NB4 (cell line): ENCODE results near the gene DMRTB1.

Source experiments
- MYC ChIP-seq: IDR thresholded peaks from 2 replicates; pipeline ENCODE4 v1.6.1; 2011; ENCODE audit warnings: low read depth, low read length
- POLR2A ChIP-seq: IDR thresholded peaks from 2 replicates; pipeline ENCODE4 v1.6.1; 2011; ENCODE audit warnings: mild to moderate bottlenecking; ENCODE audit not compliant: insufficient read length; ENCODE audit errors: extremely low read depth
- TF ChIP-seq, protein P1 (sequence below): IDR thresholded peaks from one replicate; pipeline ENCODE4 v1.5.1; 2012; ENCODE audit warnings: low read depth, low read length
- TF ChIP-seq, protein P2 (sequence below): IDR thresholded peaks from 2 replicates; pipeline ENCODE4 v1.6.1; 2011; ENCODE audit warnings: low read depth, low read length

GRCh38 chr1:53495633-53496345 lies 36.6 kb downstream of the DMRTB1 start:
- TF ChIP-seq, protein P1, sequence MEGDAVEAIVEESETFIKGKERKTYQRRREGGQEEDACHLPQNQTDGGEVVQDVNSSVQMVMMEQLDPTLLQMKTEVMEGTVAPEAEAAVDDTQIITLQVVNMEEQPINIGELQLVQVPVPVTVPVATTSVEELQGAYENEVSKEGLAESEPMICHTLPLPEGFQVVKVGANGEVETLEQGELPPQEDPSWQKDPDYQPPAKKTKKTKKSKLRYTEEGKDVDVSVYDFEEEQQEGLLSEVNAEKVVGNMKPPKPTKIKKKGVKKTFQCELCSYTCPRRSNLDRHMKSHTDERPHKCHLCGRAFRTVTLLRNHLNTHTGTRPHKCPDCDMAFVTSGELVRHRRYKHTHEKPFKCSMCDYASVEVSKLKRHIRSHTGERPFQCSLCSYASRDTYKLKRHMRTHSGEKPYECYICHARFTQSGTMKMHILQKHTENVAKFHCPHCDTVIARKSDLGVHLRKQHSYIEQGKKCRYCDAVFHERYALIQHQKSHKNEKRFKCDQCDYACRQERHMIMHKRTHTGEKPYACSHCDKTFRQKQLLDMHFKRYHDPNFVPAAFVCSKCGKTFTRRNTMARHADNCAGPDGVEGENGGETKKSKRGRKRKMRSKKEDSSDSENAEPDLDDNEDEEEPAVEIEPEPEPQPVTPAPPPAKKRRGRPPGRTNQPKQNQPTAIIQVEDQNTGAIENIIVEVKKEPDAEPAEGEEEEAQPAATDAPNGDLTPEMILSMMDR, result no peak
- no peak for TF ChIP-seq POLR2A
- no peak for TF ChIP-seq MYC
- TF ChIP-seq, protein P2, sequence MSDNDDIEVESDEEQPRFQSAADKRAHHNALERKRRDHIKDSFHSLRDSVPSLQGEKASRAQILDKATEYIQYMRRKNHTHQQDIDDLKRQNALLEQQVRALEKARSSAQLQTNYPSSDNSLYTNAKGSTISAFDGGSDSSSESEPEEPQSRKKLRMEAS, result no peak
